GM21360 (cell line): ENCODE measurements around the gene PERM1.
"Not testable (repeated sequence)": the region's sequence is repeated elsewhere in the genome, so short reads cannot be mapped to it uniquely, and the experiment has no call there.

Experiments
- ATAC-seq: cut with Tn5 transposase; IDR thresholded peaks from one replicate; pipeline ENCODE4 v1.9.1; 2021; ENCODE audit warnings: mild to moderate bottlenecking, moderate library complexity; ENCODE audit not compliant: unreplicated experiment

Gene PERM1

GRCh38 chr1:1014799-1015681 is 33.1 kb upstream of the PERM1 start:
- ATAC-seq, result no peak

DNA sequence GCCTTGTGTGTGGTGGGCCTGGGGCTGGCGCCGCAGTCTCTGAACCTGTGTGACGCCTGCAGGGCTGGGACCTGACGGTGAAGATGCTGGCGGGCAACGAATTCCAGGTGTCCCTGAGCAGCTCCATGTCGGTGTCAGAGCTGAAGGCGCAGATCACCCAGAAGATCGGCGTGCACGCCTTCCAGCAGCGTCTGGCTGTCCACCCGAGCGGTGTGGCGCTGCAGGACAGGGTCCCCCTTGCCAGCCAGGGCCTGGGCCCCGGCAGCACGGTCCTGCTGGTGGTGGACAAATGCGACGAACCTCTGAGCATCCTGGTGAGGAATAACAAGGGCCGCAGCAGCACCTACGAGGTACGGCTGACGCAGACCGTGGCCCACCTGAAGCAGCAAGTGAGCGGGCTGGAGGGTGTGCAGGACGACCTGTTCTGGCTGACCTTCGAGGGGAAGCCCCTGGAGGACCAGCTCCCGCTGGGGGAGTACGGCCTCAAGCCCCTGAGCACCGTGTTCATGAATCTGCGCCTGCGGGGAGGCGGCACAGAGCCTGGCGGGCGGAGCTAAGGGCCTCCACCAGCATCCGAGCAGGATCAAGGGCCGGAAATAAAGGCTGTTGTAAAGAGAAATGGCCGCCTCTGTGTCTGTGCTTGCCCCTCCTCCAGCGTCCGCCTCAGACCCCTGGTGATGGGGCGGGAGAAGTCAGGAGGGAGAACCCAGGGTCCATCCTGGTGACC is 32.2 kb upstream of the PERM1 start:
- peak; percentile 17 for ATAC-seq

DNA sequence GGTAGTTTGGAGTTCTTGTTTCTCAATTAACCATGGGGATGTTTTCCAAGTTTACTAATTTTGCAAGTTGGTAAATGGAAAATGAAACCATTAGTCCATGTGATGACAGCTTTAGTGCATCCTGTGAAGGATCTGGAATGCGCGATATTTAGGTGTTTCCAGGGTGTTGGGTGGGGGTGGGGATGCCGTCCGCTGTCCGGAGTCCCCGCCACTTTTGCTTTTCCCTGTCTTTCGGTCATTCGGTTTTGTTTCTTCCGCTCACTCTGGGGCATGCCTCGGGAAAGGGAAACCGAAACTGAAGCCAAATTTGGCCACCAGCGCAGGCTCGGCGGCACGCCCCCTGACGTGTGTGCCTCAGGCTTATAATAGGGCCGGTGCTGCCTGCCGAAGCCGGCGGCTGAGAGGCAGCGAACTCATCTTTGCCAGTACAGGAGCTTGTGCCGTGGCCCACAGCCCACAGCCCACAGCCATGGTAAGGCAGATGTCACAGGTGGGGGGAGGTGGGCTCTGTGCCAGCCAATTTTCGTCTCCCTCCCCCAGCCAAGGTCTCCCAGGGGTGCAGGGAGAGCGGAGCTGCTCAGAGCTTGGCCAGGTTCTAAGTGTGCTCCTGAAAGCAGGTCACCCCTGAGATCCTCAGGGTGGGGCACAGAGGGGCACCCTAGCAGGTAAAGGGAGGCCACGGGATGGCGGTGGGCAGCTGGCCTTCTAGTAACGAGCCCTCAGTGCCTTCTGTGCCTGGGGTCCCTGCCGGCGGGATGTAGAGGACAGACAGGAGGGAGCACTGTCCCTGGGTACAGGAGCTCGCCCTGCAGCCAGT is 31.4 kb upstream of the PERM1 start, which contains the start of gene ISG15:
TSS of gene ISG15 (plus strand) at position 393 of the 817 bp plus-strand sequence. CDS start at position 470, 77 bp downstream.
- ATAC-seq, result peak; percentile 78

DNA sequence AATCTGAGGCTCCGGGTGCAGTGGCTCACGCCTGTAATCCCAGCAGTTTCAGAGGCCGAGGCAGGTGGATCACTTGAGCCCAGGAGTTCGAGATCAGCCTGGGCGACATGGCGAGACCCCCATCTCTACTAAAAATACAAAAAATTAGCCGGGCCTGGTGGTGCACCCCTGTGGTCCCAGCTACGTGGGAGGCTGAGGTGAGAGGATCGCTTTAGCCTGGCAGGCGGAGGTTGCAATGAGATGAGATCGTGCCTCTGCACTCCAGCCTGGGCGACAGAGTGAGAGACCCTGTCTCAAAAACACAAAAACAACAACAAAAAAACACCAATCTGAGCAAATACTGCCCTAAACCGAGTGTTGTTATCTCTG is 30.8 kb upstream of the PERM1 start:
- ATAC-seq, result not testable (repeated sequence)

DNA sequence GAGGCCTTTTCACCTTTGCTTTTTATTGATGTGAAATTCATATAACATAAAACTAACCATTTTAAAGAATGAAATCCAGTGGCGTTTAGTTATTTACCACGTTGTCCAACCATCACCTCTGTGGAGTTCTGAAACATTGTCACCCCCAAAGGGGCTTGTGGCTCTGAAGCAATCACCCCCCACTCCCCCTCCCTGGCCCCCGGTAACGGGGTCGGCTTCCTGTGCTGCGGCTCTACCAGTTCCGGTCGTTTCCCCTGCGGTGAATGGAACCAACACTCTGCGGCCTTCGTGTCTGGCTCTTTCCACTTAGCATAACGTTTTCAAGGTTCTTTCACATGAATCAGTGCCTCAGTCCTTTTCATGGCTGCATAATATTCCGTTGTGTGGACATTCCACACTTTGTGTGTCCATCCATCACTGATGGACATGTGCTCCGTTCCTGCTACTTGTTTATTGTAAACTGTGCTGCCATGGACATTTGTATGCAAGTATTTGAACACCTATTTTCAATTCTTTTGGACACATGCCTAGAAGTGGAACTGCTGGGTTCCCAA is 29.6 kb upstream of the PERM1 start:
- ATAC-seq, result no peak

DNA sequence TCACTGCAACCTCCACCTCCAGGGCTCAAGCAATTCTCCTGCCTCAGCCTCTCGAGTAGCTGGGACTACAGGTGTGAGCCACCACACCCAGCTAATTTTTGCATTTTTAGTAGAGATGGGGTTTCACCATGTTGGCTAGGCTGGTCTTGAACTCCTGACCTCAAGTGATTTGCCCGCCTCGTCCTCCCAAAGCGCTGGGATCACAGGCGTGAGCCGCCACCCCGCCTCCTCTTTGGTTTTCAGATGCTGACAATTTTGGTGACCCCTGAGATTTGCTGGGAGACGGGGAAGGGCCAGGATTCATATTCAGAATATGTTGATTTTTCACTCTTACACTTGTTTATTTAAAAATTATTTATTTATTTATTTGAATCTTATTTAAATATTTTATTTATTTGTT is 28.2 kb upstream of the PERM1 start:
- not testable (repeated sequence) for ATAC-seq

- ATAC-seq, result no peak
Observed at GRCh38 chr1:1006305-1007159, 24.6 kb upstream of the PERM1 start.

DNA sequence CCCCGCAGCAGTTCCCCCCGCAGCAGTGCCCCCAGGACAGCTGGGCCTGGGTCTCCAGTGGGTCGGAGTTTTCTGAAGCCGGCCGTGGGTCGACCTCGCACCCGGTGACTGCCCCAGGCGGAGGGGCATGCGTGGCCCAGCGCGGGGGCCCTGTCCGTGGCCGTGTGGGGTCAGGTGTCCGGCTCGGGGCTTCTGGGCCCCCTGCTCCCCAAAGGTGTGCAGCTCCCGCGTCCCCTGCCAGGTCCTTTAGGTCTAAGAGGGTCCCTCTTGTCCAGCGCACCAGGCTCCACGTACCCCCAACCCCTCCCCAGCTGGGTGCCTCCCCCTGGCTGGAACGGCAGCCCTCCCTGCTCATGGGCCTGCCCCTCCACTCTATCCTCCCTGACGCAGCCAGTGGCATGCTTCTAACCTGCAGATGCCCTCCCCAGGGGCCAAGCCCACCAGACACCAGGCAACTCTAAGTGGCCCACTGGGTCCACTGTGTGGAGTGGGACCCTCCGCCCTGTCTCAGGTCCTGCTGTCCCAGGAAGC is 23.9 kb upstream of the PERM1 start:
- no peak for ATAC-seq

DNA sequence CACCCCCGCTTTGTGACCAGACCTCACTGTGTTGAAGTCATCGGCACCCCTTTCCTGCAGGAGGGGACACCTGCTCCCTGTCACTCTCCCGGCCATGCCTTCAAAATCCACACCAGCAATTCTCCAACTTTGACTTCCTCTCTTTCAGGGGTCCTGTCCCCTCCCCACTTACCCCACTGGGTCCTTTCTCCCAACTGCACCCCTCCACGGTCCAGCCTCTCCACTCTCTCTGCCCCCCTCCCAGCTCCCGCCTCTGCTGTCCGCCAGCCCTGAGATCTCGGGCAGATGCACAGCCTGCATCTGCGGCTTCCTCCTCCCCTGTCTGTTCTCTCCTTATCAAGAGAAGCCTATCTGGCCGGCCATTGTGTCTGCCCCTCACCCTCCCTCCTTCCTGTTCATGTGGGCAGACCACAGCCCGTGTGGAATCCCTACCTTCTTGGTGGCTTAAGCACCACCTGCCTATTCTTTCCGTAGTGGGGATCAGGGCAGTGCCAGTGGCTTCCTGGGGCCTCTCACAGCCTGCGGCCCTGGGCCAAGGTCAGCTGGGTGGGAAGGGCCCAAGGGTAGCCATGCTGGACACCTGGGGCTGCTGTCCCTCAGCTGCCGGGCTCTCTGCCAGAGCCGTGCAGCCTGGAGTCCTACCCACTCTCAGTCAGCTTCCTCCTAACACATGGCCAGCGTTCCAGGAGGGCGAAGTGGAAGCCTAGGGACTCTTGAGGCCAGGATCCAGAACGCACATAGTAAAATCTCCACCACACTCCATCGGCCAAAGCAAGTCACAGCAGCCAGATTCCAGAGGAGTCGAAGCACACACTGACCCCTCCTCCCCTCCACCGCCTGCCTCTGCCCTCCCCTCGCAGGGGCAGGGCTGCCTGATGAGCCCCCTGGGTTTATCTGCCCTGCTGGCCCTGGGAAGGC is 23.1 kb upstream of the PERM1 start:
- no peak for ATAC-seq

DNA sequence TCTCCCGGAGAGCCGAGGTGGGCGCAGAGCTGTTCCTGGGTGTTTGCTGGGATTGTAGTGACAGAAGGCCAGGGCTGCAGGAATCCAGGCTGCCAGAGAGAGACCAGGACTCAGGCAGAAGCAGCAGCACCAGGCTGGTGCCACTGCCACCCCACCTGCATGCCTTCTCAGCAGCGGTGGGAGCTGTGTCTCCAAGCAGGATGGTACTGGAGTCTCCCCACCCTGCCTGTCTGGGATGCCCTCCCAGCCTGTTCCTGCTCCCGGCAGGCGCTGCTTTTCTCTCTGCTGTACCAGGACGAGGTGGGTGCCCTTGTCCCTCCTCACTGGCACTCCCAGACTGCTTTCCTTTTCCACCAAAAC is 22.5 kb upstream of the PERM1 start:
- no peak for ATAC-seq

DNA sequence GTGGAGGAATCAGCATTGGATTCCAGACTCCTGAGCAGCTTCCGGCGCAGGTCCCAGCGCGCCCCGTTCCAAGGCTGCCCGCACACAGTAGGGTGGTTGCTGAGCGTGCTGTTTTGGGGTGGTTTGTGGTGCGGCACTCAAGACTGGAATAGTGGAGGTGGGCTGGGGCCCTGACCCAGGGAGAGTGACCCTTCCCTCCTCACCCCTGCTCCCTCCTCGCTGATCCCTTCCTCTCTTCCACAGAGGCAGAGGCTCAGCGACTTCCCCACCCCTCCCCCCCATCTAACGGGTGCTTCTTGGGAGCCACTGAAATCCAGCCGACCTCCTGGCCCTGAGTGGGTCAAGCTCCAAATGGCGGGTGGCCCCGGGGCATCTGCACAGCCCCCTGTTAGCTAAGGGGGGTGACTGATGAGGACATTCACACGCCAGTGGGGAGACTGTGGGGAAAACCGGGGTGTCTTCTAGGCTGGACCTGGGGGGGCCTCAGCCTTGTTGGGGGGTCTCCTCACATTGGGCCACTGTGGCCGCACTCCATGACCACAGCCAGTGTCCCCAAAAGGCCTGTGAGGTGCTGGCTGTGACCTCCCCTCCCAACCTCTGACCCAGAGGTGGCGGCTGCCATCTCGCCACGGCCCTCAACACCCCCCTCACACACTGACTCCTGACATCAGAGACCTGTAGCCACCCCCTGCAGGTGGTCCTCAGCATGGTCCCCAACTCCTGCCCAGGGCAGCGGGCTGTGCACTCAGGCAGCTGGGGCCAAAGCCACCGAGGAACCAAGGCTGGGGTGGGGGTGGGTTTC is 21.9 kb upstream of the PERM1 start:
- no peak for ATAC-seq

GRCh38 chr1:1001057-1001783 is 19.3 kb upstream of the PERM1 start:
- ATAC-seq, result no peak

- no peak for ATAC-seq
Observed at GRCh38 chr1:1000357-1001056, 18.6 kb upstream of the PERM1 start.

GRCh38 chr1:999725-1000356 is 17.9 kb upstream of the PERM1 start, which contains the start of gene HES4:
Gene HES4, minus strand, starts transcription at chr1:1000097. Its CDS starts 124 bp downstream, at chr1:999973.
- ATAC-seq, result no peak

DNA sequence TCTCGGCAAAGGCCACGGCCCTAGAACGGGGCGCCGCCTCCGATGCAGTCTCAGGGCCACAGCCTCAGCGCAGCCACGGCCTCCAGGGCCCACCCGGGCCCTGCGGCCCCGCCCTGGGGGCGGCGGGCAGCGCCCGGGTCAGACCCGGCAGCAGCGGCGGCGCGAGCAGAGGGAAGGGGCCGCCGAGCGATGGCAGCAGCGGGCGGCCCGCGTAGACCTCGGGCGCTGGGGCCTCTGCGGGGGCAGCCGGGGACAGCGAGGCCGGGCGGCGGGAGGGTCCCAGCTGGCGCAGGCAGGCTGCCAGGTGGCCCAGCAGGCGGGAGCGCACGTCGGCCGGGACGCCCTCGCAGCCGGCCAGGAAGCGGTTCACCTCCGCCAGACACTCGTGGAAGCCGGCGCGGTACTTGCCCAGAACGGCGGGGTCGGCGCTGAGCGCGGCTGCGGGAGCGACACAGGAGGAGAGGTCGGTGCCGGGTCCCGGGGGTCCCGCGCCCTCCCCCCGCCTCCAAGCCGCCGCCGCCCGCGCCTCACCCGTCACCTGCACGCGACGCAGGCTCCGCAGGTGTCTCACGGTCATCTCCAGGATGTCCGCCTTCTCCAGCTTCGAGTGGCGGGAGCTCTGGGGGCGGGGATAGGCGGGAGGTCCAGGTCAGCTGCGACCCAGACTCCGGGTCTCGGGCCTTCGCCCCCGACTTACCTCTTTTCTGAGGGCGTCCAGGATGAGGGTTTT is 17.3 kb upstream of the PERM1 start:
- ATAC-seq, result no peak

DNA sequence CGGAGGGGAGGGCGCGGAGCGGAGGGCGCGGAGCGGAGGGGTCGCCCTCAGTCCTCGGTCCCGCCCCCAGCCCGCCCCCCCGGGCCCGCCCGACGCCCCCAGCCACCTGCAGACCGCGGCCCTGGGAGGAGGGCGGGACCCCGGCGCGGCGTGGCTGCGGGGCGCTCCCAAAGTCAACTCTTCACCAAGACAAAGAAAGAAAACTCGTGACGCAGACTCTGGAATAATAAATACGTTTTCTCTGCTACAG is 16.8 kb upstream of the PERM1 start:
- no peak for ATAC-seq
